H1 (cell line): ENCODE measurements around the gene TMUB1. TPM values are rescaled to one million over a fixed set of nuclear protein-coding genes. Genes with fewer than 3 reads are reported as not detected.
A peak's percentile ranks its signal among the peaks of the same experiment; 100 is the strongest.

Experiments
- CTCF ChIA-PET: fragments of 300-600 bp; sonication (Branson Sonifier 250); formaldehyde crosslinking; loops from one replicate; lab custom pipeline; 2021; ENCODE audit not compliant: partially characterized antibody; lab: Charles Lee
- POLR2A ChIA-PET: fragments of 300-600 bp; sonication (Branson Sonifier 250); formaldehyde crosslinking; loops from one replicate; lab custom pipeline; 2021; ENCODE audit warnings: inconsistent platforms; ENCODE audit not compliant: partially characterized antibody; lab: Charles Lee
- DNase-seq, 2 experiments: peaks; one replicate each; pipeline versions ENCODE4 v3.0.0 to v3.0.0-alpha.2; 2010 to 2022; ENCODE audit warnings: low spot score in 2 of 2, low read depth in 1 of 2, mixed read lengths in 1 of 2
- FAIRE-seq: peaks from 2 replicates; lab custom pipeline; 2011; peaks lifted over from hg19 to GRCh38; lab: Jason Lieb, UNC
- H2AFZ ChIP-seq: 2 replicates; pipeline ENCODE4 v1.8.1; 2012; ENCODE audit warnings: low read length, inconsistent platforms
- H2AK5ac ChIP-seq: 2 replicates; pipeline ENCODE4 v1.6.1; 2013; ENCODE audit warnings: low read depth, low read length
- H2BK120ac ChIP-seq: replicated peaks from 2 replicates; pipeline ENCODE3; 2013; ENCODE audit warnings: low read depth, low read length, inconsistent platforms
- H2BK12ac ChIP-seq: 2 replicates; pipeline ENCODE4 v1.6.1; 2013; ENCODE audit warnings: low read depth, low read length
- H2BK15ac ChIP-seq: 2 replicates; pipeline ENCODE4 v1.6.1; 2013; ENCODE audit warnings: low read length
- H2BK20ac ChIP-seq: 2 replicates; pipeline ENCODE4 v1.6.1; 2013; ENCODE audit warnings: low read length
- H2BK5ac ChIP-seq: 2 replicates; pipeline ENCODE4 v1.6.1; 2013; ENCODE audit warnings: low read depth, low read length
- H3K14ac ChIP-seq: 2 replicates; pipeline ENCODE4 v1.6.1; 2013; ENCODE audit warnings: inconsistent platforms; ENCODE audit not compliant: insufficient read length
- H3K18ac ChIP-seq: 2 replicates; pipeline ENCODE4 v1.6.1; 2013; ENCODE audit warnings: low read length; ENCODE audit errors: extremely low read depth
- H3K23ac ChIP-seq: 2 replicates; pipeline ENCODE4 v1.6.1; 2013; ENCODE audit warnings: inconsistent platforms; ENCODE audit not compliant: insufficient read length
- H3K23me2 ChIP-seq: 2 replicates; pipeline ENCODE4 v1.6.1; 2013; ENCODE audit warnings: low read depth, low read length
- H3K27ac ChIP-seq: 2 replicates; pipeline ENCODE4 v1.6.1; 2011; ENCODE audit warnings: low read depth, low read length, inconsistent platforms
- H3K27me3 ChIP-seq, 4 experiments: replicated peaks in 1 of 4; 1 replicate in 1 of 4; 2 replicates in 3 of 4; pipeline versions ENCODE4 v1.6.1 to v1.8.1; 2011 to 2013; ENCODE audit warnings: low read length in 3 of 4, mild to moderate bottlenecking in 3 of 4, inconsistent platforms in 2 of 4, mixed read lengths in 2 of 4, moderate library complexity in 1 of 4; ENCODE audit not compliant: control insufficient read depth in 3 of 4, insufficient read depth in 3 of 4; ENCODE audit errors: extremely low read depth in 1 of 4
- H3K36me3 ChIP-seq, 4 experiments: 2 replicates each; pipeline versions ENCODE4 v1.6.1 to v1.8.1; 2011 to 2013; ENCODE audit warnings: mild to moderate bottlenecking in 4 of 4, low read length in 3 of 4, moderate library complexity in 2 of 4, control low read depth in 1 of 4, inconsistent platforms in 1 of 4; ENCODE audit not compliant: insufficient read depth in 4 of 4, control insufficient read depth in 2 of 4
- H3K4ac ChIP-seq: replicated peaks from 2 replicates; pipeline ENCODE3; 2013; ENCODE audit warnings: low read length, low read depth, mixed read lengths, inconsistent platforms; ENCODE audit not compliant: insufficient read length
- H3K4me1 ChIP-seq, 4 experiments: replicated peaks in 1 of 4; 1 replicate in 1 of 4; 2 replicates in 3 of 4; pipeline versions ENCODE4 v1.6.1 to v1.8.1; 2011 to 2013; ENCODE audit warnings: low read length in 3 of 4, inconsistent platforms in 2 of 4, mixed read lengths in 1 of 4; ENCODE audit not compliant: insufficient read depth in 4 of 4, control insufficient read depth in 3 of 4
- H3K4me2 ChIP-seq, 2 experiments: 2 replicates each; pipeline versions ENCODE4 v1.6.1 to v1.8.1; 2011 to 2013; ENCODE audit warnings: low read depth in 2 of 2, low read length in 2 of 2, control low read depth in 1 of 2, inconsistent platforms in 1 of 2, mild to moderate bottlenecking in 1 of 2; ENCODE audit not compliant: insufficient read depth in 1 of 2
- H3K4me3 ChIP-seq, 4 experiments: fragments of 200-600, 300-600 bp in 1 of 4; sonication (generic), shearing (Covaris generic), sonication (Bioruptor Twin) in 1 of 4; 2 replicates each; pipeline versions ENCODE4 v1.5.1 to v1.8.1; 2011 to 2016; ENCODE audit warnings: low read length in 4 of 4, low read depth in 3 of 4, control low read depth in 2 of 4, inconsistent platforms in 2 of 4, mild to moderate bottlenecking in 2 of 4, mixed read lengths in 1 of 4, moderate library complexity in 1 of 4; ENCODE audit not compliant: insufficient read depth in 2 of 4; ENCODE audit errors: extremely low read depth in 1 of 4
- H3K56ac ChIP-seq: replicated peaks from 2 replicates; pipeline ENCODE3; 2013; ENCODE audit warnings: low read depth, mild to moderate bottlenecking, mixed read lengths, low read length, inconsistent platforms; ENCODE audit not compliant: insufficient read length
- H3K79me1 ChIP-seq: 2 replicates; pipeline ENCODE4 v1.6.1; 2013; ENCODE audit warnings: low read depth, low read length, control low read depth
- H3K79me2 ChIP-seq, 2 experiments: 2 replicates each; pipeline versions ENCODE4 v1.6.1 to v1.8.1; 2012 to 2013; ENCODE audit warnings: low read length in 2 of 2, mild to moderate bottlenecking in 2 of 2, inconsistent platforms in 1 of 2; ENCODE audit not compliant: insufficient read depth in 2 of 2, control insufficient read depth in 1 of 2
- H3K9ac ChIP-seq, 4 experiments: replicated peaks in 1 of 4; 1 replicate in 1 of 4; 2 replicates in 3 of 4; pipeline versions ENCODE4 v1.6.1 to v1.8.1; 2011 to 2013; ENCODE audit warnings: low read depth in 3 of 4, low read length in 3 of 4, control low read depth in 2 of 4, mild to moderate bottlenecking in 2 of 4, moderate library complexity in 2 of 4, inconsistent platforms in 1 of 4; ENCODE audit errors: extremely low read depth in 1 of 4
- H3K9me3 ChIP-seq, 2 experiments: 2 replicates each; pipeline versions ENCODE4 v1.6.1 to v1.8.1; 2012 to 2013; ENCODE audit warnings: mild to moderate bottlenecking in 2 of 2, moderate library complexity in 2 of 2, control low read depth in 1 of 2, inconsistent platforms in 1 of 2, low read depth in 1 of 2, low read length in 1 of 2, mixed read lengths in 1 of 2; ENCODE audit not compliant: insufficient read depth in 2 of 2
- H4K20me1 ChIP-seq, 2 experiments: replicated peaks in 1 of 2; 2 replicates each; pipeline versions ENCODE3 to v1.8.1; 2011 to 2013; ENCODE audit warnings: inconsistent platforms in 2 of 2, low read length in 2 of 2, mild to moderate bottlenecking in 1 of 2; ENCODE audit not compliant: insufficient read depth in 2 of 2, control insufficient read depth in 1 of 2
- H4K5ac ChIP-seq: 2 replicates; pipeline ENCODE4 v1.6.1; 2013; ENCODE audit warnings: low read length, low read depth, mixed read lengths, inconsistent platforms; ENCODE audit not compliant: insufficient read length
- H4K8ac ChIP-seq: 2 replicates; pipeline ENCODE4 v1.8.0; 2013; ENCODE audit warnings: mild to moderate bottlenecking, moderate library complexity, low read length, inconsistent platforms; ENCODE audit not compliant: insufficient read depth; ENCODE audit errors: extremely low read depth
- H4K91ac ChIP-seq: replicated peaks from 2 replicates; pipeline ENCODE3; 2013; ENCODE audit warnings: low read length, mixed read lengths, inconsistent platforms; ENCODE audit not compliant: insufficient read length
- CHD2 ChIP-seq: IDR thresholded peaks from 2 replicates; pipeline ENCODE4 v1.6.1; 2012; ENCODE audit warnings: low read length, improper control_type of control experiment
- CTCF ChIP-seq, 3 experiments: IDR thresholded peaks; 1 replicate in 2 of 3; 2 replicates in 1 of 3; pipeline versions ENCODE4 v1.5.1 to v1.6.1; 2011; ENCODE audit warnings: low read length in 3 of 3, mild to moderate bottlenecking in 3 of 3, inconsistent platforms in 2 of 3, low read depth in 1 of 3, moderate library complexity in 1 of 3; ENCODE audit not compliant: insufficient read depth in 1 of 3; ENCODE audit errors: control extremely low read depth in 1 of 3
- EZH2 ChIP-seq: fragments of 200-600 bp; sonication (generic); IDR thresholded peaks from 2 replicates; pipeline ENCODE4 v1.7.1; 2012; ENCODE audit warnings: low read depth, mild to moderate bottlenecking, moderate library complexity, low read length, inconsistent platforms; ENCODE audit not compliant: severe bottlenecking
- KDM4A ChIP-seq: IDR thresholded peaks from one replicate; pipeline ENCODE4 v1.7.1; 2012; ENCODE audit warnings: low read depth, mild to moderate bottlenecking, moderate library complexity, low read length, inconsistent platforms; ENCODE audit not compliant: severe bottlenecking
- SIX5 ChIP-seq: IDR thresholded peaks from 2 replicates; pipeline ENCODE4 v1.6.1; 2011; ENCODE audit warnings: mild to moderate bottlenecking, low read depth, low read length
- SP1 ChIP-seq: IDR thresholded peaks from 2 replicates; pipeline ENCODE4 v1.6.1; 2011; ENCODE audit warnings: low read depth, low read length
- TAF1 ChIP-seq: IDR thresholded peaks from 2 replicates; pipeline ENCODE4 v1.6.1; 2011; ENCODE audit warnings: mild to moderate bottlenecking, low read depth, low read length
- WGBS, 2 experiments: shearing (Covaris generic) in 1 of 2; methylation state at CpG; one replicate each; pipeline versions ENCODE4 v1.1.6 to v1.1.7; 2013 to 2015; ENCODE audit warnings: low lambda C conversion rate in 2 of 2, mixed read lengths in 2 of 2, inconsistent platforms in 1 of 2, low coverage in 1 of 2, missing lambda C conversion rate in 1 of 2; ENCODE audit not compliant: insufficient replicate concordance in 2 of 2, insufficient coverage in 1 of 2, insufficient read length in 1 of 2; ENCODE audit errors: extremely low coverage in 1 of 2, missing lambda C conversion rate in 1 of 2; 5-methylcytosine and 5-hydroxymethylcytosine counted together
- polyA plus RNA-seq, 7 experiments: library from polyadenylated mRNA; depleted of rRNA in 3 of 7; stranded (reverse) in 5 of 7; unstranded in 2 of 7; fragments of >200 nt in 5 of 7; fragments of 200-250 nt in 2 of 7; gene quantifications; 1 replicate in 5 of 7; 2 replicates in 1 of 7; 4 replicates in 1 of 7; pipeline versions ENCODE4 v1.2.1 to v1.2.3, GENCODE V29; 2011 to 2013; ENCODE audit warnings: missing spikeins in 2 of 7, mixed read lengths in 2 of 7
- total RNA-seq: library from RNA; stranded (reverse); fragmentation: NEBNext Ultra II Directional; extraction: Animal tissue kit (Norgen Biotek cat#: 25700); gene quantifications from 2 replicates; pipeline ENCODE4 v1.2.1, GENCODE V29; 2021

TMUB1 gene
- total and polyA plus RNA-seq, 2 of the 8 experiments (the other 6 are each of a cell fraction or from before 2014, with no cell fraction given): 41.4 to 56.2 TPM

- POLR2A ChIA-PET: interaction anchor here (1.0 to 2.7 kb wide), 8 partner anchors 10 to 113 kb away, joined by 3 to 9 read pairs (median 4); partner anchors contain the start of genes ABCF2 and FASTK
These were observed 31.1 kb upstream of the TMUB1 start for GRCh38 chr7:151114151-151115090.

More at GRCh38 chr7:151114151-151115090, 31.1 kb upstream of the TMUB1 start:
- Histone ChIP-seq H2BK15ac (no peak overlapping the region), H4K8ac (no peak overlapping the region), H3K23ac (no peak overlapping the region), H3K14ac (no peak overlapping the region), H3K9ac (peak overlapping the region in 1 of 4 experiments; percentile 64; a peak in 1 of 7 replicates), H3K4me2 (peak overlapping the region; percentile 56 to 70), H3K56ac (no peak overlapping the region), H2BK120ac (no peak overlapping the region), H3K18ac (no peak overlapping the region), H2AK5ac (no peak overlapping the region), H4K91ac (no peak overlapping the region), H3K4me3 (peak overlapping the region; percentile 12 to 49 (median 32)), H3K36me3 (peaks cover 0 to 5% (median 0%) of the 10 kb centered on the region in 4 experiments; a peak in 1 of 8 replicates), H4K20me1 (peaks cover 51 to 61% of the 10 kb centered on the region in 2 experiments), H3K79me2 (peaks cover 0 to 16% of the 10 kb centered on the region in 2 experiments; a peak in 2 of 4 replicates), H2BK12ac (no peak overlapping the region), H4K5ac (no peak overlapping the region), H2BK20ac (no peak overlapping the region), H3K27me3 (peaks cover 0 to 15% (median 9%) of the 10 kb centered on the region in 4 experiments; a peak in 3 of 7 replicates), H3K27ac (no peak overlapping the region), H2BK5ac (no peak overlapping the region), H3K4me1 (peaks cover 0 to 24% (median 16%) of the 10 kb centered on the region in 4 experiments; a peak in 6 of 7 replicates), H3K4ac (no peak overlapping the region), H2AFZ (no peak overlapping the region), H3K9me3 (no peaks in the 10 kb centered on the region), H3K23me2 (peaks cover 7% of the 10 kb centered on the region), H3K79me1 (peaks cover 5% of the 10 kb centered on the region)
- TF ChIP-seq TAF1: peak; percentile 33; the same call in 1 of the 2 replicates
- TF ChIP-seq EZH2: peak; percentile 29
- TF ChIP-seq CTCF (IDR thresholded peaks at IDR 0.05; ENCODE audit: control extremely low read depth in 1 of 3, insufficient read depth in 1 of 3, low read depth in 1 of 3, low read length in 3 of 3): 0 out of 4 replicates have a peak, but pooled peaks of 1 of the 3 experiments have one; percentile 8
- peak; percentile 65; the same call in 1 of the 2 replicates for TF ChIP-seq SP1
- TF ChIP-seq KDM4A: peak; percentile 24
- TF ChIP-seq CHD2: no peak
- no peak for TF ChIP-seq SIX5
- no peak for FAIRE-seq
- WGBS, 2 experiments: 13% methylated on average over 67 of the region's 101 CpGs; no CpG with 5 or more reads in 1 of the 2 experiments
- DNase-seq: peak in 1 of 2 experiments; percentile 75
- CTCF ChIA-PET: interaction anchor here (0.8 to 22.4 kb wide), 18 partner anchors 9 to 216 kb away, joined by 3 to 448 read pairs (median 8); partner anchors contain the start of genes AGAP3, CDK5, GBX1 and SLC4A2
